GM23338 (cell line): Measurements from ENCODE around the gene CAMTA1. TPM values are rescaled to one million over a fixed set of nuclear protein-coding genes. Genes with fewer than 3 reads are reported as not detected.

Source experiments
- ATAC-seq: fragments of 200-7000 bp; cut with Tn5 transposase; 3 replicates; pipeline ENCODE4 v1.9.1; 2020
- DNase-seq: peaks from one replicate; pipeline ENCODE4 v3.0.0-alpha.2; 2015; ENCODE audit warnings: low spot score
- H2AFZ ChIP-seq: fragments of 200-600 bp; sonication (generic); 2 replicates; pipeline ENCODE4 v1.8.0; 2016; ENCODE audit warnings: antibody characterized with exemption, mild to moderate bottlenecking, moderate library complexity
- H3F3A ChIP-seq: fragments of 200-600 bp; sonication (generic); replicated peaks from 2 replicates; pipeline ENCODE4 v1.8.0; 2017; ENCODE audit warnings: antibody characterized with exemption, mixed run types, low read depth
- H3K27ac ChIP-seq: fragments of 200-600 bp; sonication (generic); 2 replicates; pipeline ENCODE4 v1.6.1; 2016; ENCODE audit warnings: low read depth
- H3K27me3 ChIP-seq: fragments of 200-600 bp; sonication (generic); 2 replicates; pipeline ENCODE4 v1.8.0; 2016; ENCODE audit warnings: mild to moderate bottlenecking, mixed run types, moderate library complexity; ENCODE audit not compliant: insufficient read depth
- H3K36me3 ChIP-seq: fragments of 200-600 bp; sonication (generic); 2 replicates; pipeline ENCODE4 v1.8.0; 2016; ENCODE audit warnings: mild to moderate bottlenecking; ENCODE audit not compliant: insufficient read depth
- H3K4me1 ChIP-seq: fragments of 200-600 bp; sonication (generic); 2 replicates; pipeline ENCODE4 v1.8.0; 2016; ENCODE audit warnings: mild to moderate bottlenecking, moderate library complexity; ENCODE audit not compliant: insufficient read depth
- H3K4me2 ChIP-seq: fragments of 200-600 bp; sonication (generic); 2 replicates; pipeline ENCODE4 v1.7.1; 2017; ENCODE audit warnings: mixed run types
- H3K4me3 ChIP-seq: fragments of 200-600 bp; sonication (generic); 2 replicates; pipeline ENCODE4 v1.6.1; 2016; ENCODE audit warnings: mixed run types
- H3K79me2 ChIP-seq: fragments of 200-600 bp; sonication (generic); replicated peaks from 2 replicates; pipeline ENCODE4 v1.8.0; 2017; ENCODE audit warnings: mild to moderate bottlenecking; ENCODE audit not compliant: insufficient read depth
- H3K9me2 ChIP-seq: fragments of 200-600 bp; sonication (generic); 2 replicates; pipeline ENCODE4 v1.8.0; 2017; ENCODE audit not compliant: insufficient read depth
- H4K20me1 ChIP-seq: fragments of 200-600 bp; sonication (generic); replicated peaks from 2 replicates; pipeline ENCODE4 v1.8.0; 2017; ENCODE audit warnings: mild to moderate bottlenecking; ENCODE audit not compliant: insufficient read depth
- H3K27ac Mint-ChIP-seq: 2 replicates; pipeline ENCODE4 v1.8.0; 2020; ENCODE audit warnings: inconsistent platforms, mild to moderate bottlenecking, moderate library complexity, mixed read lengths
- H3K27me3 Mint-ChIP-seq: 3 replicates; pipeline ENCODE4 v1.8.0; 2022; ENCODE audit warnings: low read depth, mild to moderate bottlenecking, moderate library complexity, mixed read lengths, inconsistent platforms; ENCODE audit not compliant: insufficient read depth, poor library complexity
- H3K36me3 Mint-ChIP-seq: 3 replicates; pipeline ENCODE4 v1.8.0; 2021; ENCODE audit warnings: low read depth, mild to moderate bottlenecking, inconsistent platforms, moderate library complexity, mixed read lengths
- H3K4me1 Mint-ChIP-seq: 3 replicates; pipeline ENCODE4 v1.8.0; 2020; ENCODE audit warnings: mild to moderate bottlenecking, inconsistent platforms, mixed read lengths
- H3K4me3 Mint-ChIP-seq: 3 replicates; pipeline ENCODE4 v1.8.0; 2021; ENCODE audit warnings: moderate library complexity, mild to moderate bottlenecking, inconsistent platforms, mixed read lengths
- H3K9me3 Mint-ChIP-seq: 3 replicates; pipeline ENCODE4 v1.8.0; 2020; ENCODE audit warnings: moderate library complexity, mild to moderate bottlenecking, inconsistent platforms, mixed read lengths
- CREB1 ChIP-seq: fragments of 250-450 bp; sonication (Bioruptor Pico); IDR thresholded peaks from 2 replicates; pipeline ENCODE4 v1.5.0; 2020; ENCODE audit warnings: low read depth, mild to moderate bottlenecking, moderate library complexity
- CTCF ChIP-seq, 2 experiments: fragments of 200-600 bp in 1 of 2; sonication (generic) in 1 of 2; conservative IDR thresholded peaks; 2 replicates each; pipeline versions ENCODE4 v1.5.1 to v1.6.1; 2016 to 2017; ENCODE audit warnings: antibody characterized with exemption in 2 of 2, low read depth in 2 of 2, mild to moderate bottlenecking in 2 of 2, moderate library complexity in 1 of 2
- EZH2 ChIP-seq: fragments of 200-600 bp; sonication (generic); IDR thresholded peaks from one replicate; pipeline ENCODE4 v1.8.0; 2017; ENCODE audit warnings: antibody characterized with exemption, mild to moderate bottlenecking, low read depth; ENCODE audit not compliant: unreplicated experiment
- EZH2phosphoT487 ChIP-seq: fragments of 200-600 bp; sonication (generic); IDR thresholded peaks from one replicate; pipeline ENCODE4 v1.8.1; 2018; ENCODE audit warnings: antibody characterized with exemption; ENCODE audit not compliant: unreplicated experiment
- JUNB ChIP-seq: IDR thresholded peaks from one replicate; pipeline ENCODE4 v1.6.1; 2016; ENCODE audit warnings: antibody characterized with exemption; ENCODE audit not compliant: unreplicated experiment
- NANOG ChIP-seq: IDR thresholded peaks from 2 replicates; pipeline ENCODE4 v1.6.1; 2016; ENCODE audit warnings: antibody characterized with exemption, borderline replicate concordance
- POLR2AphosphoS5 ChIP-seq: IDR thresholded peaks from 2 replicates; pipeline ENCODE4 v1.6.1; 2016; ENCODE audit warnings: antibody characterized with exemption, low read depth
- STAT1 ChIP-seq: IDR thresholded peaks from one replicate; pipeline ENCODE4 v1.6.1; 2016; ENCODE audit warnings: antibody characterized with exemption; ENCODE audit not compliant: unreplicated experiment
- ZNF114 ChIP-seq: fragments of 250-450 bp; sonication (Bioruptor Pico); IDR thresholded peaks from 2 replicates; pipeline ENCODE4 v1.5.0; 2020; ENCODE audit warnings: mild to moderate bottlenecking, moderate library complexity
- ZNF331 ChIP-seq: fragments of 250-450 bp; sonication (Bioruptor Pico); IDR thresholded peaks from 2 replicates; pipeline ENCODE4 v1.5.0; 2020; ENCODE audit warnings: low read depth, mild to moderate bottlenecking, moderate library complexity
- ZNF462 ChIP-seq: fragments of 250-450 bp; sonication (Bioruptor Pico); IDR thresholded peaks from 2 replicates; pipeline ENCODE4 v1.5.0; 2020; ENCODE audit warnings: mild to moderate bottlenecking, moderate library complexity
- polyA plus RNA-seq: library from polyadenylated mRNA; unstranded; fragments of >200 nt; fragmentation: Nextera tagmentation; extraction: Ambion mirVana; gene quantifications from 2 replicates; pipeline ENCODE4 v1.2.1, GENCODE V29; 2016
- total RNA-seq: library from RNA; depleted of rRNA; stranded (reverse); fragments of >200 nt; shearing (Covaris generic); gene quantifications from 2 replicates; pipeline ENCODE4 v1.2.3, GENCODE V29; 2014
- TF ChIP-seq, protein P1 (sequence below): IDR thresholded peaks from one replicate; pipeline ENCODE4 v1.6.1; 2018; ENCODE audit warnings: antibody characterized with exemption; ENCODE audit not compliant: unreplicated experiment
- TF ChIP-seq, protein P2 (sequence below): IDR thresholded peaks from 2 replicates; pipeline ENCODE4 v1.6.1; 2016; ENCODE audit warnings: antibody characterized with exemption

The CAMTA1 gene
- total and polyA plus RNA-seq, 2 experiments from 2014 or later: 115 to 519 TPM

DNA sequence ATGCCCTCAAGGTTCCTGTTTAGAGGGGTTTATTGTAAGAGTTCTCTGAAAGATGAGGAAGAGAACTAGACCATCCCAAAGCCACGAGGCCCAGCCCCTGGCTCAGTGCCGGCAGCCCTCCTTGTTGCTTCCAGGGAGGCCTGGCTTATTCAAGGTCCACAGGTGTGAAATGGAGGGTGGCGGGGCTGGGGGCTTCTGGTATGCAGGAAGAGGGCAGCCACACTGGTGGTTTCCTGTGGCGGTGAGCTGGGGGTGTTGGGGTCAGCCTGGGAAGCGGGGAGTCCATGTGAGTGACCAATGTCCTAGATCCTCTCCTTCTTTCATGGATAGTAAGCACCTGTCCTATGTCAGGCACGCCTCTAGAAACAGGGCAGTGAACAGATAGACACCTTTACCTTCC is 138.2 kb downstream of the CAMTA1 start:
- H3K36me3 ChIP-seq: no peaks in the 10 kb centered on the region
- no peak overlapping the region for H3K4me3 ChIP-seq
- H3K9me2 ChIP-seq: no peaks in the 10 kb centered on the region
- no peaks in the 10 kb centered on the region for H3F3A ChIP-seq
- no peak overlapping the region for H3K4me2 ChIP-seq
- H3K4me3 Mint-ChIP-seq: no peak overlapping the region
- peaks cover 34% of the 10 kb centered on the region for H3K9me3 Mint-ChIP-seq
- peaks cover 27% of the 10 kb centered on the region for H3K36me3 Mint-ChIP-seq
- no peak overlapping the region for H3K27ac Mint-ChIP-seq
- no peaks in the 10 kb centered on the region; the same call in 1 of the 2 replicates for H3K4me1 ChIP-seq
- H3K27ac ChIP-seq: no peak overlapping the region
- no peak for DNase-seq
- TF ChIP-seq, protein P1, sequence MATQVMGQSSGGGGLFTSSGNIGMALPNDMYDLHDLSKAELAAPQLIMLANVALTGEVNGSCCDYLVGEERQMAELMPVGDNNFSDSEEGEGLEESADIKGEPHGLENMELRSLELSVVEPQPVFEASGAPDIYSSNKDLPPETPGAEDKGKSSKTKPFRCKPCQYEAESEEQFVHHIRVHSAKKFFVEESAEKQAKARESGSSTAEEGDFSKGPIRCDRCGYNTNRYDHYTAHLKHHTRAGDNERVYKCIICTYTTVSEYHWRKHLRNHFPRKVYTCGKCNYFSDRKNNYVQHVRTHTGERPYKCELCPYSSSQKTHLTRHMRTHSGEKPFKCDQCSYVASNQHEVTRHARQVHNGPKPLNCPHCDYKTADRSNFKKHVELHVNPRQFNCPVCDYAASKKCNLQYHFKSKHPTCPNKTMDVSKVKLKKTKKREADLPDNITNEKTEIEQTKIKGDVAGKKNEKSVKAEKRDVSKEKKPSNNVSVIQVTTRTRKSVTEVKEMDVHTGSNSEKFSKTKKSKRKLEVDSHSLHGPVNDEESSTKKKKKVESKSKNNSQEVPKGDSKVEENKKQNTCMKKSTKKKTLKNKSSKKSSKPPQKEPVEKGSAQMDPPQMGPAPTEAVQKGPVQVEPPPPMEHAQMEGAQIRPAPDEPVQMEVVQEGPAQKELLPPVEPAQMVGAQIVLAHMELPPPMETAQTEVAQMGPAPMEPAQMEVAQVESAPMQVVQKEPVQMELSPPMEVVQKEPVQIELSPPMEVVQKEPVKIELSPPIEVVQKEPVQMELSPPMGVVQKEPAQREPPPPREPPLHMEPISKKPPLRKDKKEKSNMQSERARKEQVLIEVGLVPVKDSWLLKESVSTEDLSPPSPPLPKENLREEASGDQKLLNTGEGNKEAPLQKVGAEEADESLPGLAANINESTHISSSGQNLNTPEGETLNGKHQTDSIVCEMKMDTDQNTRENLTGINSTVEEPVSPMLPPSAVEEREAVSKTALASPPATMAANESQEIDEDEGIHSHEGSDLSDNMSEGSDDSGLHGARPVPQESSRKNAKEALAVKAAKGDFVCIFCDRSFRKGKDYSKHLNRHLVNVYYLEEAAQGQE: no peak
- no peak for TF ChIP-seq CTCF (conservative IDR thresholded peaks at IDR 0.05; ENCODE audit: low read depth in 2 of 2)
- TF ChIP-seq ZNF462 (CRISPR knock-in tag): no peak
- TF ChIP-seq POLR2AphosphoS5: no peak
- TF ChIP-seq, protein P2, sequence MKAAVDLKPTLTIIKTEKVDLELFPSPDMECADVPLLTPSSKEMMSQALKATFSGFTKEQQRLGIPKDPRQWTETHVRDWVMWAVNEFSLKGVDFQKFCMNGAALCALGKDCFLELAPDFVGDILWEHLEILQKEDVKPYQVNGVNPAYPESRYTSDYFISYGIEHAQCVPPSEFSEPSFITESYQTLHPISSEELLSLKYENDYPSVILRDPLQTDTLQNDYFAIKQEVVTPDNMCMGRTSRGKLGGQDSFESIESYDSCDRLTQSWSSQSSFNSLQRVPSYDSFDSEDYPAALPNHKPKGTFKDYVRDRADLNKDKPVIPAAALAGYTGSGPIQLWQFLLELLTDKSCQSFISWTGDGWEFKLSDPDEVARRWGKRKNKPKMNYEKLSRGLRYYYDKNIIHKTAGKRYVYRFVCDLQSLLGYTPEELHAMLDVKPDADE: no peak
- TF ChIP-seq ZNF331 (CRISPR knock-in tag): no peak
- TF ChIP-seq EZH2: no peak
- no peak for TF ChIP-seq NANOG
- no peak for TF ChIP-seq JUNB
- TF ChIP-seq ZNF114: no peak
- no peak for TF ChIP-seq STAT1
- TF ChIP-seq EZH2phosphoT487: no peak
- TF ChIP-seq CREB1 (CRISPR knock-in tag): no peak
- H4K20me1 ChIP-seq: no peaks in the 10 kb centered on the region
- no peaks in the 10 kb centered on the region for H3K27me3 ChIP-seq
- H3K4me1 Mint-ChIP-seq: peaks cover 8% of the 10 kb centered on the region; the same call in 2 of the 3 replicates
- peaks cover 7% of the 10 kb centered on the region for H3K27me3 Mint-ChIP-seq
- no peaks in the 10 kb centered on the region for H3K79me2 ChIP-seq
- ATAC-seq: no peak
- no peak overlapping the region for H2AFZ ChIP-seq
